VCaP (cell line): Measurements from ENCODE around the gene CYTL1.
"Not testable (repeated sequence)": the region's sequence is repeated elsewhere in the genome, so short reads cannot be mapped to it uniquely, and the experiment has no call there.

Experiments
- H3K27ac ChIP-seq: fragments of 450-650 bp; 2 replicates; pipeline ENCODE4 v1.5.1; 2017
- CTCF ChIP-seq: fragments of 450-650 bp; conservative IDR thresholded peaks from 2 replicates; pipeline ENCODE4 v1.5.1; 2017; ENCODE audit warnings: mild to moderate bottlenecking, moderate library complexity

Gene CYTL1

DNA sequence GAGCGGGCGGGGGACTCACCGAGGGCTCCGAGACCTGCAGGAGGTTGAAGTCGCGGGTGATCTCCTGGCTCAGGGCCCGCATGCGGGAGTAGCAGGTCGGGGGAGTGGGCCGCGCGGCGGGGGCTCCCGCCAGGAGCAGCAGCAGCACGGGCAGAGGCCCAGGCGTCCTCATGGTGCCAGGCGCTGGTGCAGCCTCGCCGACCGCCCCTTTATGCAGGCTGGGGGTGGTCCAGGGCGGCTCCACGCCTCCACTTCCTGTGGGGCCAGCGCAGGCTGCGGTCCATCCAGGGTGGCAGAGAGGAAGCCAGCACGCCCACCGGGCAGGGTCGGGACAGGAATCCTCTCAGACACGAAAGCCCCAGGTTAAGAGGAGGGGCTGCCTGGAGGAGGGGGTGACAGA, at the start of gene CYTL1:
CYTL1 (minus strand) TSS at position 185 of the 400 bp plus-strand sequence; CDS start at position 172, 13 bp downstream.
- no peak within 1 kb of the TSS for H3K27ac ChIP-seq
- TF ChIP-seq CTCF = no peak

GRCh38 chr4:5067908-5068307, 48.6 kb upstream of the CYTL1 start:
- H3K27ac ChIP-seq = no peak overlapping the region
- no peak for TF ChIP-seq CTCF

DNA sequence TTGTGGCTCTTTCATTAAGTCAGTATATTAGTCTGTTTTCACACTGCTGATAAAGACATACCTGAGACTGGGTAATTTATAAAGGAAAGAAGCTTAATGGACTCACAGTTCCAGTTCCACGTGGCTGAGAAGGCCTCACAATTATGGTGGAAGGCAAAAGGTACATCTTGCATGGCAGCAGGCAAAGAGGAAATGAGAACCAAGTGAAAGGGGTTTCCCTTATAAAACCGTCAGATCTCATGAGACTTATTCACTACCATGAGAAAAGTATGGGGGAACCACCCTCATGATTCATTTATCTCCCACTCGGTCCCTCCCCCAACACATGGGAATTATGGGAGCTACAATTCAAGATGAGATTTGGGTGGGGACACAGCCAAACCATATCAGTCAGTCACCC, 47.7 kb upstream of the CYTL1 start:
- H3K27ac ChIP-seq = not testable (repeated sequence)

GRCh38 chr4:5066101-5066500, 46.8 kb upstream of the CYTL1 start:
- H3K27ac ChIP-seq = no peak overlapping the region
- TF ChIP-seq CTCF = no peak

- H3K27ac ChIP-seq = no peak overlapping the region
- no peak for TF ChIP-seq CTCF
Observed at GRCh38 chr4:5055411-5055810, 36.2 kb upstream of the CYTL1 start.

DNA sequence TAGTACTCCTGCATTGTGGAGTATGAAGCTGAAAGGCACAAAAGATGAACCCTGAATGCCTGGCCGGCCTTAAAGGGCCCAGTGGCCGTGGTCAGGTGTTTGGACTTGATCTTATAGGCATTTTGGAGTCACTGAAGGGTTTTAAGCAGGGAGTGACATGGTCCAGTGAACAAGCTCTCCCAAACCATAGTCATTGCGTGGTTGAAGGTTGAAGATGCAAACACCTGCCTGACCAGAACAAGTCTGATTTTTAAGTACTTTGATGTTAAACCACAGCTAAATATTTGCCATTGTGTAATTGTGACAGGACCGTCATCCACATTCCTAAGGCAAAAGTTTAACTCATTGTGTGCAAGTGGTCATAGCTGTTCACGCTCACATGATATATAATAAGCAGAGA, 35.3 kb upstream of the CYTL1 start:
- TF ChIP-seq CTCF = no peak
- H3K27ac ChIP-seq = no peak overlapping the region

GRCh38 chr4:5052726-5053425, 33.6 kb upstream of the CYTL1 start:
- H3K27ac ChIP-seq = no peak overlapping the region
- no peak for TF ChIP-seq CTCF

DNA sequence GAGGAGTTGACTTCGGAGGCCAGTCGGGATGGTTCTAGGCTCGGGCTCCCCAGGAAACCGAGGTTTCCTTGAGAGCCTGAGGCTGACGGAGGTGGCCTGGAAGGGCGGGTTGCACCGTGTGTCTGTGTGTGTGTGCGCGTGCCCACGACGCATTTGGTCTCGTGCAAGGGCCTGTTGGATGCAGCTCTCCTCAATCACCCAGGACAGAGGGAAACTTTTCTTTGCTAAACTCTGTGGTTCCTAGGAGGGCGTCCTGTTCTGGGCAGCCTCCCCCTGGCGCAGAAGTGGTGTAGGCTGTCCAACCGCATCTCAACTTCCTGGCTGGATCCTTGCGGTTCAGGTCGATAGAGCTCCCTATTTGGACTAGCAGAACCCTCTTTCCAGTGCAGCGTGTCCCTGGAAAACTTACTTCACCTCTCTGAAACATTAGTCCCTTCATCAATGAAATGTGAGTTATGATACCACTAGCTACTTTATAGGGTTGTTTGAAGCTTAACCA, 33.0 kb upstream of the CYTL1 start:
- no peak overlapping the region for H3K27ac ChIP-seq
- TF ChIP-seq CTCF = no peak
